NCI-H2196 (cell line): ENCODE data around the gene CCDC51.
"Not testable (repeated sequence)": the region's sequence is repeated elsewhere in the genome, so short reads cannot be mapped to it uniquely, and the experiment has no call there.

Experiments
- DNase-seq: peaks from one replicate; lab custom pipeline; 2025; ENCODE audit not compliant: unreplicated experiment; lab: John Stamatoyannopoulos, UW

CCDC51 gene

DNA sequence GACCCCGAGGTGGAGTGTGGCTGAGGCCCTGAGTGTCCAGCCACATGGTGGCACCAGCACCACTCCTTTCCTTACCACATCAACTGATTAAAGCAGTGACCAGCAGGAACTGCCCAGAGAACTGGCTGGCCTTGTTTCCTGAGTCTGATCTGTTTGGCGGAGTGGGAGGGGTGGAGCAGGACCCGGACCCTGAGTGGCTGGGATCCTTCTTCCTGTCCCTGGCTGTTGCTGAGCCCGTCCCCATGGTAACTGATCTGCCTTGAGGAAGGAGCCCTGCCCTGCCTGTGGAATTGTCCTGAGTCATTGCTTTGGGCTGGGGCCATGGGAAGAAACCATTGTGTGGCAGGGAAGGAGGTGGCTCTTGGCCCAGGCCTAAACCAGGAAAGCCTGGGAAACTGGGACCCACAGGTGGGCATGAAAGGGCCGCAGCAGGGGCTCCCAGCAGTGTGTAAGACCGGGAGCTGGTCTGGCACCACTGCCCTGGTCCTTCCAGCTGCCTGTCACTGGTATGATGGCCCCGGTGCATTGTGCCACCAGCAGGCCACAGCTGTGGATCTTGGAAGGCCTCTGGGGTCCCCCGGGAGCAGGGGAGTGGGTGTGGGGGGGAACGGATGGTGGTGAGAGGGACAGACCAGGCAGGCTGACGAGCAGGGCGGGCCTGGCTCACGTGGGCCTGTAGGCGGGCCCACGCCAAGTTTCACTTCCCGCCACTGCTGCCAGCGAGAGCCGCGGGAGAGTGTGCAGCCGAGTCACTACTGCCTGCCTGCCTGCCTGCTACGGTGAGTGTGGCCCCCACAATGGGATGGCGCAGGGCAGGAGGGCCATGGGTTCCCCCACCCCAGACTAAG is 25.8 kb upstream of the CCDC51 start:
- peak; percentile 91 for DNase-seq

DNA sequence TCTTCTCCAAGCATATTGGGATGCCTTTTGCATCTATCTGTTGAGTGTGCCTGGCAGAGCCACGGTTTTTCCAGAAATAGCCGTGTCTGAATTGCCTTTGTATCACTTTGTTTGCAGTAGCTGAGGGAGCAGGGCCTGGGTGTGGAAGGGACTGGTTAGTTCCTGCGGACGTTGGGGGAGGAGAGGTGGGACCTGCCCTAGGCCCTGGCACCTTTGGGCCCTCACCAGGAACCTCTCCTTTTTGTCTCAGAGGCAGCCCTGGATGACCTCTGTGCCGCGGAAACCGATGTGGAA is 25.3 kb upstream of the CCDC51 start:
- DNase-seq, result no peak

DNA sequence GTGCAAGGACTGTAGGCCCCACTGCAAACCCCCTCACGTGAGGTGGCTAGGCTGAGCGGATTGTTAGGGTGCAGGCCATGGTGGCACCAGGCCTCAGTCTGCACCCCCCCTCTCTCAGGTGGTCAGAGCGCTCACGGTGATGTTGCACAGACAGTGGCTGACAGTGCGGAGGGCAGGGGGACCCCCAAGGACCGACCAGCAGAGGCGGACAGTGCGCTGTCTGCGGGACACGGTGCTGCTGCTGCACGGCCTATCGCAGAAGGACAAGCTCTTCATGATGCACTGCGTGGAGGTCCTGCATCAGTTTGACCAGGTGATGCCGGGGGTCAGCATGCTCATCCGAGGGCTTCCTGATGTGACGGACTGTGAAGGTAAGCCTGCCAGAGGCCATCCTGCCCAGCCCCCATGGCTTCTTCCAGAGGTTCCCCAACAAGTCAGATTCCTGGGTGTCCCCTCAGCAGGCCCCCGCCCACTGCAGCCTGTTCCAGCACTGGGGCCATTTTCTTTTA is 24.8 kb upstream of the CCDC51 start:
- no peak for DNase-seq

DNA sequence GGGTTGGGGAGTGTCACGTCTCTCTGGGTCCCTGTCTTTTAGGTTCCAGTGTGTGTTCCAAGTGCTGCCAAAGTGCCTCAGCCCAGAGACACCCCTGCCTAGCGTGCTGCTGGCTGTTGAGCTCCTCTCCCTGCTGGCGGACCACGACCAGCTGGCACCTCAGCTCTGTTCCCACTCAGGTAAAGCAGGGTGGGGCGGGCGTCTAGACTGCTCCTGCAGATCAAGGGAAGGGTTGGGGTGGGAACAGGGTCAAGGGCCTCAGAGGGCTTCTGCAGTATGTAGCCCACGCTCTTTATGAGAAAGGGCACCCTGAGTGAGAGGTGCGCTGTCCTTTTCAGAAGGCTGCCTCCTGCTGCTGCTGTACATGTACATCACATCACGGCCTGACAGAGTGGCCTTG is 23.8 kb upstream of the CCDC51 start:
- DNase-seq, result no peak

DNA sequence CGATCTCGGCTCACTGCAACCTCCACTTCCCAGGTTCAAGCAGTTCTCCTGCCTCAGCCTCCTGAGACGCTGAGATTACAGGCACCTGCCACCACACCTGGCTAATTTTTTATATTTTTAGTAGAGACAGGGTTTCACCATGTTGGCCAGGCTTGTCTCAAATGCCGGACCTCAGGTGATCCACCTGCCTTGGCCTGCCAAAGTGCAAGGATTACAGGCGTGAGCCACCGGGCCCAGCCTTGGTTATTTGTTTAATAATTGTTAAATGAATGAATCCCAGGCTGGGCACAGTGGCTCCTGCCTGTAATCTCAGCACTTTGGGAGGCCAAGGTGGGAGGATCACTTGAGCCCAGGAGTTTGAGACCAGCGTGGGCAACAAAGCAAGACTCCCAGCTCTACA is 21.8 kb upstream of the CCDC51 start:
- not testable (repeated sequence) for DNase-seq

DNA sequence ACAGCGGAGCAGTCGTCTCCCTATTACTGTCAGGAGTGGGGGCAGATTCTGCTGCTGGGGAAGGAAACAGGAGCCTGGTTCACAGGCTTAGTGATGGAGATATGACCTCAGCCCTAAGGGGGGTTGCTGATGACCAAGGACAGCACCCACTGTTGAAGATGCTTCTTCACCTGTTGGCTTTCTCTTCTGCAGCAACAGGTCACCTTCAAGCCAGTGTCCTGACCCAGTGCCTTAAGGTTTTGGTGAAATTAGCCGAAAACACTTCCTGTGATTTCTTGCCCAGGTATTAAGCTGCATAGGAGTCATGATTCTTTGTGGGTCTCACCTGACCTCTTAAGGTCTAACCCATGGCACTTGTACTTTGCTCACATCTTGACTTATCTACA is 20.6 kb upstream of the CCDC51 start:
- no peak for DNase-seq

DNA sequence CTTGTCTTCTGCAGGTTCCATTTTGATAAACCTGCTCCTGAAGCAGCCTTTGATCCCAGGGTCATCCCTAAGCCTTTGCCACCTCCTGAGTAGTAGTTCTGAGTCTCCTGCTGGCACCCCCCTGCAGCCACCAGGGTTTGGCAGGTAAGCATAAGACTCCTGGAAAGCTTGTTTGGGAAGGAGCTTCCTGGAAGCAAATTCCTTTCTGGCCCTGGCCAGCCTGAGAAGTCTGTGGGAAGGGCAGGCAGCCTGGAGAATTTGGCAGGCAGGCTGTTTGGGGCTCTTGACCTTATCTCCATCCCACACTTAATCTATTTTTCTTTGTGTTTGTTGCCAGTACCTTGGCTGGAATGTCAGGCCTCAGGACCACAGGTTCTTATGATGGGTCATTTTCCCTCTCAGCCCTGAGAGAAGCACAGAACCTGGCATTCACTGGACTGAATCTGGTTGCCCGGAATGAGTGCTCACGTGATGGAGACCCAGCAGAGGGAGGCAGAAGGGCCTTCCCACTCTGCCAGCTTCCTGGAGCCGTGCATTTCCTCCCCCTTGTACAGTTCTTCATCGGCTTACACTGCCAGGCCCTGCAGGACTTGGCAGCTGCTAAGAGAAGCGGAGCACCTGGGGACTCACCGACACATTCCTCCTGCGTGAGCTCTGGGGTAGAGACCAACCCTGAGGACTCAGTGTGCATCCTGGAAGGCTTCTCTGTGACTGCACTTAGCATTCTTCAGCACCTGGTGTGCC is 20.0 kb upstream of the CCDC51 start:
- no peak for DNase-seq

DNA sequence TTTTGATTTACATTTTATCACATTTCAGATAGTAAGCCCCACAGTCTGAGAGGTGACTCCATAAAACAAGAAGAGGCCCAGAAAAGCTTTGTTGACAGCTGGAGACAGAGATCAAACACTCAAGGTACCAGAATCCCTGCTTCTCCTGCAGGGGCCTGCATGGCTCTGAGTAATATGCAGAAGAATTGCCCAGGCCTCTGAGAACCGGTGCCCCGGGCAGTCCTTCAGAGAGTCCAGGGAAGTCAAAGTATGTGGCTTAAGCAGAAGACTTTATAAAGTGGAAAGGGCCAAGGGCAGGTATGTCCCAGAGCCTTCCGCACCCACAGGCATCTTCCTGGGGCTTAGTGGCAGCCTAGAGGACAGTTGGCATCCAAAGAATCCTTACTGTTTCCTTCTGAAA is 19.4 kb upstream of the CCDC51 start:
- DNase-seq, result no peak

DNA sequence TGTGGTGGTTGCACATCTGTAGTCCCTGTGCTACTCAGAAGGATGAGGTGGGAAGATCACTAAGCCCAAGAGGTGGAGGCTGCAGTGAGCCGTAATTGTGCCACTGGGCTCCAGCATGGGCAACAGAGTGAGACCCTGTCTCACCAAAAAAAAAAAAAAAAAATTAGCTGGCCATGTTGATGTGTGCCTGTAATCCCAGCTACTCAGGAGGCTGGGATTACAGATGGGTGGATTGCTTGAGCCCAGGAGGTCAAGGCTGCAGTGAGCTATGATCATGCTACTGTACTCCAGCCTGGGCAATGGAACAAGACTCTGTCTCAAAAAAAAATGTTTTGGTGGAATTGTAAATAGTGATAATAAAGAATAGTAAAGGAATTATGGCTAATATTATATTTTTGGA is 16.5 kb upstream of the CCDC51 start:
- DNase-seq, result no peak

DNA sequence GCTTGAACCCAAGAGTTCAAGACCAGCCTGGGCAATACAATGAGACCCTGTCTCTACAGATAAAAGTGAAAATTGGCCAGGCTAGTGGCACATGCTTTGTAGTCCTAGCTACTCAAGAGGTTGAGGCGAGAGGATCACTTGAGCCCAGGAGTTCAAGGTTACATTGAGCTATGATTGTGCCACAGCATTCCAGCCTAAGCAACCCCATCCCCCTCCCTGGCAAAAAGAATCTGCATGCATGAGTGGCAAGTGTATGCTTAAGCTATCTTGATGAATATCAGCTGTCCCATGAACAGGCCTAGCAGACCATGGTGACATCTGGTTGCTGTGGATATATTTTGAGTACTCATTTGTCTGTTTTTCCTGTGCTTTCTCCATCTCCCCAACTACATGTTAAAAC is 11.4 kb upstream of the CCDC51 start:
- DNase-seq, result no peak

DNA sequence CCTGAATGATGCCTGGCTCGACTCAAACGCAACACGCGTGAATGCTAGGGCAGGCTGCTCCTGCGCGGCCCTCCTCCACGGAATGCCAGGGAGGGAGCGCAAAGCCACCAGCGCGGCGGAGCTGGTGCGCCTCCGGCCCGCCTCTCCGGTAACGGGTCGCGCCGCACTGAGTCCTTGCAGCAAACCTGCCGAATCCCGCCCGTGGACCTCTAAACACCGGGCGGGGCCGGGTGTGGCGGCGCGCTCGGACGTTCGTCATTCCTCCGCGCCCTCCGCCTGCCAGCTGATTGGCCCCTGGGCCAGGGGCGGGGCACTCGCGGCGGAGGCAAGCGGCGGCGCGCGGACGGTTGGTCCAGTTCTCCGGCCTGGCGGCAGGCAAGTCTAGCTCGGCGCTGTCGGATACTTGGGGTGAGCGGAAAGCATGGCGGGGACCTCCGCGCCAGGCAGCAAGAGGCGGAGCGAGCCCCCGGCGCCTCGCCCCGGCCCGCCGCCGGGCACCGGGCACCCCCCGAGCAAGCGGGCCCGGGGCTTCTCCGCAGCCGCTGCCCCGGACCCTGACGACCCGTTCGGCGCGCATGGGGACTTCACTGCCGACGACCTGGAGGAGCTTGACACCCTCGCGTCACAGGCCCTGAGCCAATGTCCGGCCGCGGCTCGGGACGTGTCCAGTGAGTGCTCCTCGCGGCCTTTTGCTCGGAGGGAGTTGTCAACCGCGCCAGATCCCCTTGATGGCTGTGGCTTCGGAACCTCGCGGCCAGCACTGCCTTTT is 6.7 kb upstream of the CCDC51 start, which contains the start of gene ATRIP:
Gene ATRIP, plus strand, starts transcription at position 313 of the 769 bp plus-strand sequence. Its CDS starts 109 bp downstream, at position 422.
- DNase-seq, result peak; percentile 73

DNA sequence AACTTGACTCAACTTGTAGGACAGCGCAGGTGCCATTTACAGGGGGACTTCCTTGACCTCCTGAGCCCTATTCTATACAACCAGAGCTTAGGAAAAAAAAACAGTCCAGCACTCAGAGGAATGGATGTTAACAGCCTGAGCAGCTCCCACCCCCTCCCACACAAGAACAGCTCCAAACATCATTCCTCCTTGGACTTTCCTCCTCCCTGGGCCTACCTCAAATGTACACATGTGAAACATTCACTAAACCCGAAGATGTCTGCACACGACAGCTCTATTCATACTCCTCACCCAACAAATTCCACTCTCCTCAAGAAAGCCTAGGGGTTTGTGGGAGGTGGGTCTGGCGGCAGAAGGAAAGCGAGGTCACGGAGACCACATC is 6.1 kb upstream of the CCDC51 start:
- DNase-seq, result no peak

DNA sequence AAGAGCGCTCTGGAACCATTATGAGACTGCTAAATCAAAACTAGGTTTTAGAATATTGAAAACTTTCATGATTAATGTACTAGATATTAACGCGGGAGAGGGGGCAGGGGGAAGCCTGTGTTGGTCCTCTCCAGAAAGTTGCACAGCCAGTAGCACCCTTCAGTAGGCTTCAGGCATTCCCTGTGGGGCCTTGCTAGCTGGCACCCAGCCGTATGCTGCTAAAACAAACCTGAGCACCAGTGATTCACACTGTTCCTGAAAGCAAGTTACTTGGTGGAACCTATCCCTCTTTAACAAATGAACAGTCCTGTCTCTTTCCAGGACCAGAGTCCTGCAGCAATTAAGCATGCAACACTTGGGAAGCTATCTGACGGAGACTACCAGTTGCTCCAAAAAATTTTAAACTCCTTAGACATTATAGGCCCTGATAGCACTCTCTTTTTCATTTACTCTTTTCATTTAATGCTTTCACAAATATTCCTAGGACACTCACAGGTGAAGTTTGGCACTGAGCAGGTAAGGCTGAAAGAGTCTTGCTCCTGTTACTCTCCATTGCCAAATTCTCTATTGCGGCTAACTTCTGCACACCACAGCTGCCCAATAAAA is 5.5 kb upstream of the CCDC51 start:
- no peak for DNase-seq

DNA sequence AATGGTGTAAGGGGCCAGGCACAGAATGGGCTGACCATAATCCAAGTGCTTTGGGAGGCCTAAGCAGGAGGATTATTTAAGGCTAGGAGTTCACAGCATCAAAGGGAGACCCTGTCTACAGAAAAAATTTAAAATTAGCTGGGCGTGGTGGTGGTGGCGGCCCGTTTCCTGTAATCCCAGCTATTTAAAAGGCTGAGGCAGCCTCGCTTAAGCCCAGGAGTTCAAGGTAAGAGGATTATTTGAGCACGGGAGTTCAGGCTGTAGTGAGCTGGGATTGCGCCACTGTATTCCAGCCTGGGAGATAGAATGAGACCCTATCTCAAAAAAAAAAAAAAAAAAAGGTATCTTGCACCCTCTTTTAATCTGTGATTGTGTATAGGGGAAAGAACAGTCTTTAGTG is 2.0 kb upstream of the CCDC51 start:
- DNase-seq, result no peak

DNA sequence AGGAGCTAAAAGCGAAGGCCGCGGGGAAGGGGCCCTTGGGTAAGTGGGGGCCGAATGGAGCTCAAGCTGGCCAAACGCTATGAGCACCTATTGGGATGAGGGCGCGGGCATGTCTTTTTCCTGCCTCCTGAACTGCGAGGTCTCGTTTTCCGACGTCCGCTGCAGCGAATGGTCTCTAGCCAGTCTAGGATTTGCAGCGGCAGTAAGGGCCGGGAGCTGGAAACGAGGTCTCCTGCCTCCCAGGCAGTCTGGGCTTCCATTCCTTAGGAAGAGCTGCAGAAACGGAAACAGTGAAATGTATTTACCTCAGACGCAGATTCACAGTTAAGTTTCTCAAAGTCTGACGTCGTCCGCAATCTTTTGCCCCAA is 655 bp upstream of the CCDC51 start:
- DNase-seq, result no peak

DNA sequence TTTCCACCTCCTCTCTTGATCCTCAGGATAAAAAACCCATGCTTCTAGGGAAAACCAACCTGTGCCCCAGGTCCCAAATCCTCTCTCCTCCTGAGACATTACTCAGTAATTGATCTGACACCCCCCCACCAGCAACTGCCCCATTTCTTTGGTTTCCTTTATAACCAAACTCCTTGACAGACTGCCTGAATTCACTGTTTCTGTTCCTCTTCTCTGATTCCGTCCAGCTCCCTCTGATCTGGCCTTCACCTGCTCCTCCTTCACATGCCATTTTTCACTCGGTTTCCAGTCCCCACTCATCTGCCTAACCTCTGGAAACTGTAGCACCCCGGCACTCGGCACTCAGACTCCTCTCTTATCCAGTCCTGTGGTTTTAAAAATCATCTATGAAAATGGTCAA is 2.1 kb downstream of the CCDC51 start:
- no peak for DNase-seq

DNA sequence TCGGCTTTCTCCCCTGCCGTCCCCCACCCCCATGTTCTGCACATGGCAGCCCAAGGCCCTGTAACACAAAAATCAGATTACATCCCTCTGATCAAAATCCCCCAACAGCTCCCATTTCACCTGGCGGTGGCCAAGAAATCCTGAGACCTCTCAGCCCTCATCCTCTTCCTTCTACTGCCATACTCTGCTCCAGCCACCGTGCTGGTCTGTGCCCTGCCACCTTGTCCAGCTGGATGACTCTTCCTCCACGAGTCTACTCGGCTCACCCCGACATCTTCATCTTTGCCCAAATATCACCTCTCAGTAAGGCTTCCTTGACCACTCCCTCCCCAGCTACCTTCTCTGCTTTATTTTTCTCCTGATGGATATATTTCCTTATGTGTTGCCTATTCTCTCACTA is 3.1 kb downstream of the CCDC51 start:
- DNase-seq, result no peak

DNA sequence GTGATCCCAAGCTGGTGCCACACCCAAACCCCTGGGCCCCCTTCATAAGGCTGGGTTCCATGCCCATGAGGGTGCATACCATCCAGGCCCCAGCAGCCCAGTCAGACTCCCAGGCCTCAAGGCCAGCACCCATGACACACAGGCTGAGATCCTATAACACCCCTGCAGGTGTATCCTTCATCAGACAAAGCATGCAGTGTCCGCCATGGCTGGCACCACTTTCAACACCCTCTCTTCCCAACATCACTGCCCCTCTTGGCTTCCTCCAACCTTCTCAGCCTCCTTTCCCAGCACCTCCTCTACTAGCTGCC is 3.5 kb downstream of the CCDC51 start:
- DNase-seq, result no peak

DNA sequence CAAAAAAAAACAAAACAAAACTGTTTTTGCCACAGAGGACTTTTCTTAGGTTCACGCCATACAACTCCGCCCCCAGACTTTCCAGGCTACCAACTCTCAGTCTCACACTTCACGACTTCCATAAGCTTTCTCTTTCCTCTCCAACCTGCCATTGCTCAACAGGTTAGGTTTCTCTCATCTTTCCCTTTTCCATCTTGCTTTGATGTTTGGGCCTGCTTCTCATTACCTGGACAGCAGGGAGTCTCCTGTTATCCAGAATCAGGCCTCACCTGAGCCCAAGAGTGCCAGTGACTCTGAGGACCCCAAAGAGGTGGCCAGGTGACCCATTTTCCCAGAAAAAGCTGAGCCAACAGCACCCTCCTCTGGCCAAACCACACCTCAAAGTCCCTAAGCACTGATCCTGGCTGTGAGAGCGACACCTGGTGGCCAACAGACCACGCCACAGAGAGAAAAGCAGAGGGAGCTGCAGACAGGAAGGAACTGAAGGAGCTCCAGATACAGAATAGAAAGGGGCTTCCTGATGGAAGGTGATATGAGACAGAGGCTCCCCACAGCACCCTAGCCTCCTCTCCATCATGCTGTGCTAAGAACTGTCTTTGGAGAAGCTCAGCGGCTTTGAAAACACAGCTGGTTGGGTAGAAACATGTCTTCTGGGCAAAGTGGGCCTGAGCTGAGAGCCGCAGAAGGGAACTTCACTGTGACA is 4.0 kb downstream of the CCDC51 start:
- DNase-seq, result peak; percentile 54

DNA sequence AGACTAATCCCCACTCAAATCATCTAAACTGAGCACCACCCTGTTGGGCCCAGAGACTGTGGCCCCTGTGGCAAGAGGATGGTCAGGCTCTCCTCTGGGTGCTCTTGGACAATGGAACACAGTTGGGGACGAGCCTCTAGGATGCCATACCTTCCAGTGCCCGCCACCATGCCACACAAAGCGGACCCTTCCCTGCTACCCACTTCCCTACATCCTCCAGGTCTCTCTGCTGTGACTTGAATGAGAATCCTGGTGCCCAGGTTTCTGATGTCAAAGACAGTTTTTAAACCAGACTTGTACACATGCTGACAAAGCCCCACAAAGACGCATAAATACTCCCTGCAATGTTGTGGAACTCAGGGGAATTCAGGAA is 4.7 kb downstream of the CCDC51 start:
- DNase-seq, result no peak

DNA sequence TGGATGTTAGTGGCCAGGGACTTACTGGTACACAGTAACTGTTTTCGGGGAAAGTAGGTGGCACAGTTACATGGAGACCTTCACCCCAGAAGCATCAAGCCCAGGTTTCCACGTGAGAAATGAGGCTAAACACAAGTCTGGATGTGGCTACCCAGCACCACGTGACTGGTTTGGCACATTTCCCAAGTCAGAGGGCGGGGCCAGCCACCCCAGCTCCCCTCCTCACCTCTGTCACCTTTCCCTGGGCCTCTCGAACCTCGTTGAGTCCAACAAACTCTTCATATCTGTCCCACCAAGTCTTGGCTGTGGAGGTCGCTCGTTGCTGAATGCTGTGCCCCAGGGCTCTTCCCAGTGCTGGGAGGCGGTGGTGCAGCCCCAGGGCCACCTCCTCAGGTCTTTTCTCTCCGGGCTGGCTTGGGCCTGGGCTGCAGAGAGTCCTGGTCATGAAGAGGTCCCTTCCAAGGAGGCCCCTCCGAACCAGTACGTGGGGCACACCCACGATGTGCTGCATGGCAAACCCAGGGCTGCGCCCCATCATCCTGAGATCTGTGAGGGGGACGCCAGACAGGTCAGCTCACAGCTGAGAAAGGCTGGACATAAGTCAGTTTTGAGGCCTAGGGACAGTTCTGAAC is 5.2 kb downstream of the CCDC51 start:
- no peak for DNase-seq
